Ascending aorta (tissue), 2 donors: ENCODE measurements around the gene NCOA5. TPM values are rescaled to one million over a fixed set of nuclear protein-coding genes. Genes with fewer than 3 reads are reported as not detected.

Experiments
- DNase-seq, 2 donors: peaks; one replicate each; pipeline ENCODE4 v3.0.0-alpha.2; 2019; ENCODE audit warnings: low spot score in 2 of 2
- H3K27ac ChIP-seq, 2 donors: fragments of 200-600 bp; sonication (generic); one replicate each; pipeline ENCODE4 v1.5.1; 2016 to 2017; ENCODE audit warnings: mild to moderate bottlenecking in 1 of 2
- H3K27me3 ChIP-seq: fragments of 200-600 bp; sonication (generic); one replicate; pipeline ENCODE4 v1.5.1; 2017
- H3K36me3 ChIP-seq, 2 donors: fragments of 200-600 bp; sonication (generic); one replicate each; pipeline ENCODE4 v1.5.1; 2016
- H3K4me1 ChIP-seq, 2 donors: fragments of 200-600 bp; sonication (generic); one replicate each; pipeline ENCODE4 v1.5.1; 2016 to 2017; ENCODE audit warnings: mild to moderate bottlenecking in 1 of 2
- H3K4me3 ChIP-seq, 2 donors: fragments of 200-600 bp; sonication (generic); one replicate each; pipeline ENCODE4 v1.5.1; 2016 to 2017; ENCODE audit warnings: mild to moderate bottlenecking in 1 of 2
- H3K9me3 ChIP-seq, 2 donors: fragments of 200-600 bp; sonication (generic); one replicate each; pipeline ENCODE4 v1.5.1; 2016
- intact Hi-C: fragments of 100-400 bp; cut with DNase I; formaldehyde crosslinking; loops from one replicate; pipeline ENCODE4 v1.15.1; 2023
- total RNA-seq: library from RNA; depleted of rRNA; stranded (reverse); fragments of >200 nt; gene quantifications from one replicate; pipeline ENCODE4 v1.1.0, GENCODE V29; 2016
- TF ChIP-seq, protein P1 (sequence below), 3 experiments: fragments of 200-600 bp in 2 of 3; fragments of 450-650 bp in 1 of 3; sonication (generic) in 2 of 3; IDR thresholded peaks; one replicate each; pipeline ENCODE4 v1.5.1; 2016 to 2019; ENCODE audit warnings: antibody characterized with exemption in 3 of 3, mild to moderate bottlenecking in 1 of 3, moderate library complexity in 1 of 3

NCOA5 gene
- total RNA-seq, 1 donor from 2014 or later = 70.4 TPM

DNA sequence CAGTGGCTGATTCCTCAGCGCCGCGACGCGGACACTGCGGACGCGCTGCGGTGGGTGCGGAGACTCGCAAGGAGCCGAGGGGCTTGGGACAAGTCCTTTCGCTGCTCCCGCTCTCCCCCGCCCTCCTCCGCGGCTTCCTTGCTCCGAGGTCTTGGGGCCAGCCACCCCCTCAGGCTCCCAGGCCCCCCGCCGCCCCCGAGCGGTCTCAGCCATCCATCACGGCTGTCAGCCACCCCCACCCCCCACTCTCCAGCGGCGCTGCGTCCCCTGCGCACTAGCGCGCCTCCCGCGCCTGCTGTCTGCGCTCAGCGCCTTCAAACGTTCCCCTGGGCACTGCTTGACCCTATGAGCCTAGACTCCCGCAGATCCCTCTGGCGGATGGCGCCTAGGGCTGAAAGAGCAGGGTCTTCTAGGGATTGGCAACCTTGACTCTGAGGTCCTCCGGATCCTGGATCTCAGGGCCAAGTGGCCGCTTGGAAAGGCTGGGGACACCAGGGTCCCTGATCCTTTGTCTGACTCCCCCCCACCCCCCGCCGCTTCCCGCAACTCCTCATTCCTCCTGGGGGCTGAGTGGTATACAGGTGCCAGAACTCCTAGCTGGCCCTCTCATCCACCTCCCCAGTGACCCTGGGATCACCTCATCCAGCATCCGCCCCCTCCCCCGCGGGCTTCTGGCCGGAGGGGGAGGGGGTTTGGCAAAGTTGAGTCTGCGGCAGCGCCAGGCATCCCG, 59.3 kb downstream of the NCOA5 start:
- Histone ChIP-seq H3K27ac (no peak overlapping the region), H3K4me3 (no peak overlapping the region), H3K4me1 (no peaks in the 10 kb centered on the region), H3K36me3 (no peaks in the 10 kb centered on the region), H3K9me3 (no peaks in the 10 kb centered on the region), H3K27me3 (peaks cover 14% of the 10 kb centered on the region)
- DNase-seq = no peak
- intact Hi-C loops = no loop called here
- TF ChIP-seq, protein P1, sequence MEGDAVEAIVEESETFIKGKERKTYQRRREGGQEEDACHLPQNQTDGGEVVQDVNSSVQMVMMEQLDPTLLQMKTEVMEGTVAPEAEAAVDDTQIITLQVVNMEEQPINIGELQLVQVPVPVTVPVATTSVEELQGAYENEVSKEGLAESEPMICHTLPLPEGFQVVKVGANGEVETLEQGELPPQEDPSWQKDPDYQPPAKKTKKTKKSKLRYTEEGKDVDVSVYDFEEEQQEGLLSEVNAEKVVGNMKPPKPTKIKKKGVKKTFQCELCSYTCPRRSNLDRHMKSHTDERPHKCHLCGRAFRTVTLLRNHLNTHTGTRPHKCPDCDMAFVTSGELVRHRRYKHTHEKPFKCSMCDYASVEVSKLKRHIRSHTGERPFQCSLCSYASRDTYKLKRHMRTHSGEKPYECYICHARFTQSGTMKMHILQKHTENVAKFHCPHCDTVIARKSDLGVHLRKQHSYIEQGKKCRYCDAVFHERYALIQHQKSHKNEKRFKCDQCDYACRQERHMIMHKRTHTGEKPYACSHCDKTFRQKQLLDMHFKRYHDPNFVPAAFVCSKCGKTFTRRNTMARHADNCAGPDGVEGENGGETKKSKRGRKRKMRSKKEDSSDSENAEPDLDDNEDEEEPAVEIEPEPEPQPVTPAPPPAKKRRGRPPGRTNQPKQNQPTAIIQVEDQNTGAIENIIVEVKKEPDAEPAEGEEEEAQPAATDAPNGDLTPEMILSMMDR (IDR thresholded peaks at IDR 0.05) = no peak

DNA sequence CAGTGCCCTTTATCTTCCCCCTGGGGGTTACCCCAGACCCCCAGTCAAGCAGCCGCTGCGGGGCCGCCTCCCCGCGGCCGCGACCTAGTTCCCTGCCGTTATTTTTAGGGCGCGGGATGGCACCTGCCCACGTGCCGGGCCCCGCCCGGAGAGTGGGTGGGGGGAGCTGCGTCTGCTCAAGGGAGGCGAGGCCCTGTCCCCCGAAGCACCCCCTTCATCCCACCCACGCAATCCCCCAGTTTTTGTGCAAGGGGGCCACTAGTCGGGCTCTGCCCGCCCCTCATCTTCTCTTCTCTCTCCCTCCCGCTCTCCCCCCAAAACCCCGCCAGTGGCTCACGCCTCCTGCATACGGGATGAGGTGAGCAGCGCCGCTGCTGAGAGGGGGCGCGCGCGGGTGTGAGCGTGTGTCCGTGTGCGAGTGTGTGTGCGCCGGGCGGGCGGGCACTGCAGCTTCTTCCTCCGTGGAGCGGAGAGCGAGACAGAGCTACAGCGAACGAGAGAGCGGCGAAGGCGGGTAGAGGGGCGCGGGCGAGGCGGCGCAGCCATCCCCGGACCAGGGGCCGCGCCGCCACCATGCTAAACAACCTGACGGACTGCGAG, 60.9 kb downstream of the NCOA5 start, which contains the start of gene SLC12A5:
TSS of gene SLC12A5 (plus strand) at position 444 of the 600 bp plus-strand sequence. CDS start at position 574, 130 bp downstream.
- Histone ChIP-seq H3K27ac (no peak within 1 kb of the TSS), H3K4me1 (no peaks in the 10 kb centered on the region), H3K36me3 (no peaks in the 10 kb centered on the region), H3K9me3 (no peaks in the 10 kb centered on the region), H3K4me3 (no peak within 1 kb of the TSS), H3K27me3 (peaks cover 14% of the 10 kb centered on the region)
- no peak for DNase-seq
- intact Hi-C loops = no loop called here
- TF ChIP-seq, protein P1 (IDR thresholded peaks at IDR 0.05) = no peak

DNA sequence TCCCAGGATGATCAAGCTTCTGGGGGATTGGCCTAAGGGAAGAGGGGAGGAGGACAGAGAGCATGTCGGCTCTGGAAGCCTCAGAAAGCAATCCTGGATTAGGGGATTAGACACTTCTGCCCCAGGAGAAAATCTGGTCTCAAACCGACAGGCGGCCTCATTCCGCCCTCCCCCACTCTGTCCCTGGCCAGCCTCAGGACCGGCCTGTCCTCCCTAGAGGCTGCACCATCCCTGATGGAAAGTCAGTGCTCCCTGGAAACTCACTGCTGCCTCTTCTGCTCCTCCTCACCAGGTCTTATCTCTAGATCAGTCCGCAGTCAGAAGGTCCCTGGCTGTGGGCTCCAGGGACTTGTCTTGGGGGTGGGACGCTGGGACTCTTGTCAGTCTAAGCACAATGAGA, 61.7 kb downstream of the NCOA5 start:
- Histone ChIP-seq H3K36me3 (no peaks in the 10 kb centered on the region), H3K27me3 (peaks cover 14% of the 10 kb centered on the region), H3K9me3 (no peaks in the 10 kb centered on the region), H3K4me1 (no peaks in the 10 kb centered on the region), H3K27ac (no peak overlapping the region), H3K4me3 (no peak overlapping the region)
- TF ChIP-seq, protein P1 (IDR thresholded peaks at IDR 0.05) = no peak
- no peak for DNase-seq
- intact Hi-C loops = no loop called here

DNA sequence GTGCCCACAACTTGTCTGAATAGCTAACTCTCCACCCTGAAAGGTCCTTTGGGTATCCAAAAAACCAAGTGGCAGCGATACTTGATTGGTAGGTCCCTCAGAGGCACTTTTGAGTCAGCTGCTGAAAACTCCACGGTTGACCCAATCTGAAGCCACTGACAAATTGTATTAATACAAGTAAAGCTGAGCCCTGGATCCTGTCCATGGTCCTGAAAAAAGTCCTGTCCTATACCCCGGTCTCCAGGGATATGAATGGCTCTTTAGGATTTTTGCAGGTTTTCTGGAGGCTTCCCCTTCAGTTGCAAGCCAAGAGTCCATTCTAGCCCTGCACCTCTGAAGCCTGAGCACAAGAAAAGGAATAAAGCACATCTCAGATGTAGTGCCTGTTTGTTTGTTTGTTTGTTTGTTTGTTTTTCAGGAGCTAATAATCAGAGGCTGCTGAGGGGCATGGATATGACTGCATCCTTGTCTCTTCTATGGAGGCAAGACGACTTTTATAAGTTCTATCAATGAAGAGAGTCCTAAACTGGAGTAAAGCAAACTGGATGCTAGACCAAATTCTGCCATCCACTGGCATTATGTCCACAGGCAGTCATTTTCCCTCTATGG, 62.4 kb downstream of the NCOA5 start:
- Histone ChIP-seq H3K4me3 (no peak overlapping the region), H3K27ac (no peak overlapping the region), H3K4me1 (no peaks in the 10 kb centered on the region), H3K27me3 (peaks cover 14% of the 10 kb centered on the region), H3K9me3 (no peaks in the 10 kb centered on the region), H3K36me3 (no peaks in the 10 kb centered on the region)
- intact Hi-C loops = no loop called here
- DNase-seq = no peak
- TF ChIP-seq, protein P1 (IDR thresholded peaks at IDR 0.05) = no peak

DNA sequence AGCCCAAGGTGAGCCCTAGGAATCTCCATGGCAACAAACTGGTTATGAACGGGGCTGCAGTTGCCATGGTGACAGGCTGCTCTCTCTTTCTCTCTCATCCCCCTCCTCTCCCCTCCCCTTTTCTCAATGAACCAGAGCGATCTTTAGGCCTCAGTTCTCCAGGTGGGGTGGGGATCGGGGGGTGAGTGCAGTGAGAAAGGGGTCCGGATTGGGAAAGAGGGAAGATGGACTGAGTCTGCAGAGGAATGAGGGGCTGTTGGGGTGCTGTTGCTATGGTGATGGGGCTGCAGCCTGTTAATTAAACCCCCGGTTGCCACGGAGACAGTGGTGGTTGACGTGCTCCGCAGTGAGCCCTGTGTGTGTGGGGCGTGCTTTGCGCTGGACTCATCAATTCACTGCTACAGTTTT, 64.4 kb downstream of the NCOA5 start:
- no peak for DNase-seq
- intact Hi-C loops = no loop called here
- TF ChIP-seq, protein P1 (IDR thresholded peaks at IDR 0.05) = no peak

More for the DNA sequence above, 64.4 kb downstream of the NCOA5 start:
- peaks cover 19% of the 10 kb centered on the region for H3K27me3 ChIP-seq
- H3K4me3 ChIP-seq = no peak overlapping the region
- no peak overlapping the region for H3K27ac ChIP-seq
- H3K4me1 ChIP-seq = peaks cover 4 to 6% of the 10 kb centered on the region in 2 donors
- H3K36me3 ChIP-seq = no peaks in the 10 kb centered on the region
- no peaks in the 10 kb centered on the region for H3K9me3 ChIP-seq
